Psoas muscle (tissue), 8 donors: Measurements from ENCODE around the gene CTNND2. TPM values are rescaled to one million over a fixed set of nuclear protein-coding genes. Genes with fewer than 3 reads are reported as not detected.

Experiments used
- ATAC-seq, 4 donors: fragments of 200-7000 bp; cut with Tn5 transposase; one replicate each; pipeline ENCODE4 v1.9.1; 2020; ENCODE audit warnings: moderate library complexity in 3 of 4, mild to moderate bottlenecking in 2 of 4
- DNase-seq, 2 donors: peaks; one replicate each; pipeline ENCODE4 v3.0.0-alpha.2; 2020
- H3K27ac ChIP-seq: fragments of 200-600 bp; one replicate; pipeline ENCODE4 v1.8.0; 2022
- H3K27me3 ChIP-seq, 3 donors: fragments of 200-600 bp in 1 of 3; one replicate each; pipeline versions ENCODE4 v1.6.1 to v1.8.0; 2013 to 2022; ENCODE audit warnings: low read length in 2 of 3, mild to moderate bottlenecking in 2 of 3, moderate library complexity in 1 of 3; ENCODE audit not compliant: insufficient read depth in 3 of 3
- H3K36me3 ChIP-seq, 2 donors: fragments of 200-600 bp in 1 of 2; one replicate each; pipeline versions ENCODE4 v1.6.1 to v1.8.0; 2013 to 2022; ENCODE audit warnings: low read depth in 1 of 2, mild to moderate bottlenecking in 1 of 2, moderate library complexity in 1 of 2; ENCODE audit not compliant: insufficient read depth in 1 of 2
- H3K4me1 ChIP-seq: fragments of 200-600 bp; one replicate; pipeline ENCODE4 v1.8.0; 2022
- H3K4me3 ChIP-seq: fragments of 200-600 bp; one replicate; pipeline ENCODE4 v1.8.0; 2022; ENCODE audit warnings: mild to moderate bottlenecking
- H3K9me3 ChIP-seq: fragments of 200-600 bp; one replicate; pipeline ENCODE4 v1.8.0; 2022
- CTCF ChIP-seq: fragments of 200-600 bp; IDR thresholded peaks from one replicate; pipeline ENCODE4 v1.8.0; 2022; ENCODE audit warnings: antibody characterized with exemption
- WGBS, 3 donors: extraction: QIAGEN DNeasy Blood & Tissue Kit; methylation state at CpG; one replicate each; pipeline versions ENCODE4 v1.1.6 to v1.1.7; 2013; 5-methylcytosine and 5-hydroxymethylcytosine counted together
- intact Hi-C, 2 donors: fragments of 100-400 bp; cut with DNase I; formaldehyde crosslinking; loops; one replicate each; pipeline versions ENCODE4 v1.11.0 to v1.14.2; 2022
- polyA plus RNA-seq, 3 donors: library from polyadenylated mRNA; stranded (reverse); fragments of 200-250 nt; gene quantifications; one replicate each; pipeline ENCODE4 v1.2.3, GENCODE V29; 2013
- total RNA-seq, 4 donors: library from RNA; stranded (reverse); fragmentation: NEBNext Ultra II Directional in 2 of 4; extraction: Animal tissue kit (Norgen Biotek cat#: 25700) in 2 of 4; gene quantifications; one replicate each; pipeline versions ENCODE4 v1.2.1 to v1.2.4, GENCODE V29; 2021 to 2023
- donor health status: healthy with polysubstance abuse.
- donor health status: DM: no; HTN: no; CAD: no; lungs with moderate emphysema.
- donor health status: Bipolar disorder and iron deficiency.
- donor health status: healthy.
- donor health status: DM: yes; HTN: yes; CAD: no.
- donor health status: DM: no; HTN: no; CAD: no.
- donor health status: DM: no; HTN: no; CAD: no.
- donor health status: DM: yes; HTN: yes; CAD: no.

The CTNND2 gene
- total and polyA plus RNA-seq, 7 donors = 0.09 to 0.14 (median 0.13) TPM; not detected in 4

GRCh38 chr5:11050596-11051304, 853.5 kb downstream of the CTNND2 start:
- H3K27me3 ChIP-seq = peaks cover 0 to 4% (median 0%) of the 10 kb centered on the region in 3 donors
- intact Hi-C loops = no loop called here
- no peak for ATAC-seq
- H3K4me3 ChIP-seq = no peak overlapping the region
- no peaks in the 10 kb centered on the region for H3K4me1 ChIP-seq
- no peak overlapping the region for H3K27ac ChIP-seq
- H3K36me3 ChIP-seq = no peaks in the 10 kb centered on the region
- H3K9me3 ChIP-seq = no peaks in the 10 kb centered on the region
- no peak for DNase-seq
- no peak for TF ChIP-seq CTCF
- WGBS, 3 donors = 52 to 57% (median 54%) methylated on average over 3 of the region's 3 CpGs

GRCh38 chr5:11048760-11049159, 855.5 kb downstream of the CTNND2 start:
- Histone ChIP-seq H3K9me3 (no peaks in the 10 kb centered on the region), H3K4me1 (no peaks in the 10 kb centered on the region), H3K27ac (no peak overlapping the region), H3K27me3 (no peaks in the 10 kb centered on the region), H3K36me3 (no peaks in the 10 kb centered on the region), H3K4me3 (no peak overlapping the region)
- 79 to 87% (median 81%) methylated on average over 4 of the region's 4 CpGs for WGBS, 3 donors
- ATAC-seq = no peak
- DNase-seq = no peak
- TF ChIP-seq CTCF = no peak
- intact Hi-C loops = no loop called here

GRCh38 chr5:11047625-11048024, 856.6 kb downstream of the CTNND2 start:
- H3K4me3 ChIP-seq = no peak overlapping the region
- no peak overlapping the region for H3K27ac ChIP-seq
- no peaks in the 10 kb centered on the region for H3K27me3 ChIP-seq
- 90 to 93% (median 91%) methylated on average over 5 of the region's 5 CpGs for WGBS, 3 donors
- no peaks in the 10 kb centered on the region for H3K9me3 ChIP-seq
- H3K4me1 ChIP-seq = no peaks in the 10 kb centered on the region
- intact Hi-C loops = no loop called here
- no peak for ATAC-seq
- DNase-seq = no peak
- H3K36me3 ChIP-seq = no peaks in the 10 kb centered on the region
- no peak for TF ChIP-seq CTCF

GRCh38 chr5:11047030-11047429, 857.2 kb downstream of the CTNND2 start:
- Histone ChIP-seq H3K9me3 (no peaks in the 10 kb centered on the region), H3K4me1 (no peaks in the 10 kb centered on the region), H3K36me3 (no peaks in the 10 kb centered on the region), H3K27ac (no peak overlapping the region), H3K27me3 (no peaks in the 10 kb centered on the region), H3K4me3 (no peak overlapping the region)
- no peak for TF ChIP-seq CTCF
- ATAC-seq (no peak), DNase-seq (no peak)
- 56 to 73% (median 66%) methylated on average over 7 of the region's 7 CpGs for WGBS, 3 donors
- intact Hi-C loops = no loop called here

GRCh38 chr5:11046160-11046559, 858.1 kb downstream of the CTNND2 start:
- H3K27me3 ChIP-seq = no peaks in the 10 kb centered on the region
- H3K36me3 ChIP-seq = no peaks in the 10 kb centered on the region
- no peaks in the 10 kb centered on the region for H3K9me3 ChIP-seq
- no peak for TF ChIP-seq CTCF
- DNase-seq (no peak), ATAC-seq (no peak)
- no peak overlapping the region for H3K4me3 ChIP-seq
- H3K27ac ChIP-seq = no peak overlapping the region
- intact Hi-C loops = no loop called here
- no peaks in the 10 kb centered on the region for H3K4me1 ChIP-seq
- 31 to 41% (median 36%) methylated on average over 7 of the region's 7 CpGs for WGBS, 3 donors
